ENCODE measurements around the gene RAD51B.

RAD51B gene

GRCh38 chr14:68774771-68775613 lies 955.4 kb downstream of the RAD51B start:
- DNase-seq = no peak

DNA sequence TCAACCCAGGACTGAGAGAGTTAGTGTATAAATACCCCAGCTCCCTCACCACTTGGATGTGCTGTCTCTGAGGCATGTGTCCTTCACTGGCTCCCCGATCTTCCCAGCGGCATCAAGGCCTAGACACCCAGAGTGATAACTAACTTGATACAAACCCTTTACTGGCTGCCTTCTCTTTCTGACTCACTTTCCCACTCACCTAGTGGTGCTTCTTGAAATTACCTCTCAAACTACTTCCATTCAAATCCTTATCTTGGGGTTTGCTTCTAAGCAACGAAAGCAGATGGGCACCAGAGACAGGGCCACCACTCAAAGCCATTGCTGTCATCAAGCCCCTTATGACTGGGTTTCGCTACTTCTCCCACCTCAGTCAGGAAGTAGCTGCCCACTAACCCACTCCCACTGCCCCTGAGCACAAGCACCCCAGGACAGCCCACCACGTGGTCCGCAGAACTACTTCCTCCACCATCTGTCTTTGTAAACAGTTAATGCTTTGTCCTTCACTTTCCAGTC lies 956.1 kb downstream of the RAD51B start:
- no peak for DNase-seq

DNA sequence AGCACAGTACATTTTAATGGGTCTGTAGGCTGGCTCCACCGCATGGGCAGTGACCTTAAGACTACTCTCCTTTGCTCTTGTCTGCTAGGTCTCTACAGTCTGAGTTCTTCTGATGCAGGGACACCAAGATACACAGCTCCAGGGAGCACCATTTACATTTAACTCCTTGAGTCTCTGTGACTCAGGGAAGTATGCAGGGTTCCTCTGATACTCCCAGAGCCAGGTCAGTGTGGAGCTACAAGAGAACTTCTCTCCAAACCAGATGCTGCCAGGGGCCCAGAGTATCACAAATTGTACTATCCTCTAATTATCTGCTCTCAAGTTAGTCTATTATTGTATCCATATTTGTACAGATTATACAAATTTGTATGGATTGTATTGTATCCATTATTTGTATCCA lies 958.1 kb downstream of the RAD51B start:
- no peak for DNase-seq
